NCI-H1694 treated with DMSO at 0.1 percent for 48 hours (cell line): ENCODE results near the gene SEC16A.

Experiments
- DNase-seq: peaks from one replicate; lab custom pipeline; 2025; lab: John Stamatoyannopoulos, UW

Gene SEC16A

DNA sequence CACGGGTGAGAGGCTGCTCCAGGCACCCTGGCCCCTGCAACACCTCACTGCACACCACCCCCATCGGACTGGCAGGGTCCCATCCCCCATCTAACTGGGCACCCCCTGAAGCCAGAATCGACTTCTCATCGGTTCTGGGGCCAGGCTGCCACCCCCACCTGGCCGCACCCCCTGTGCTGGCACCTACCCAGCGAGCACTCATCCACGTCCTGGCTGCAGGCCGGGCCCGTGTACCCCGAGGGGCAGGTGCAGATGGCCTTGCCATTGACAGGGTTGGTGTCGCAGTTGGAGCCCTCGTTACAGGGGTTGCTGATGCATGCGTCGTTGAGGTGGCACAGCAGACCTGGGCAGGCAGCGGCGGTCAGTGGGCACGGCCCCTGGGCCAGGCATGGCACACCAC is 35.1 kb upstream of the SEC16A start:
- no peak for DNase-seq

DNA sequence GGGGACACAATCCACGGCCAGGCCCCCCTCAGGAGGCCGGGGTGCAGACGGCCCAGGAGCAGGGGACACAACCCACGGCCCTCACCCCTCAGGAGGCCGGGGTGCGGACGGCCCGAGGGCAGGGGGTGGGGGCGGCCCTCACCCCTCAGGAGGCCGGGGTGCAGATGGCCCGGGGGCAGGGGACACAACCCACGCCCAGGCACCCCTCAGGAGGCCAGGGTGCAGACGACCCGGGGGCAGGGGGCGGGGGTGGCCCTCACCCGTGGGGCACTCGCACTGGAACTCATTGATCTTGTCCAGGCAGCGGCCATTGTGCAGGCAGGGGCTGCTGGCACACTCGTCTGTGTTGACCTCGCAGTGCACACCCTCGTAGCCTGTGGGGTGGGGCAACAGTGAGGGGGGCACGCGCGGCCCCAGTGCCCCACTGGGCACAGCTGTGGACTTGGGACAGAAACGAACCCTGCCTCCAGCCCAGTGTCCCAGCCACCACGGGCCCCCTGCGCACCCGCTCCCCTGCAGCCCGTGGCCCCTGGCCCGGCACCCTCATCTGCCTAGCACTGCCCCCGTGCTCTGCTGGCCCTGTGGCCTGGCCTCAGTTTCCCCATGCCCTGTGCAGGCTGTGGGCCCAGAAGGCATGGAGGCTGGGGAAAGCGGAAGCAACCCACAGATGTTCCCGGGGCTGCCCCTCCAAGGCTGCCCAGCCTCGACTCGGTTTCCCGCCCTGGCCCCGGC is 34.3 kb upstream of the SEC16A start:
- DNase-seq: no peak

DNA sequence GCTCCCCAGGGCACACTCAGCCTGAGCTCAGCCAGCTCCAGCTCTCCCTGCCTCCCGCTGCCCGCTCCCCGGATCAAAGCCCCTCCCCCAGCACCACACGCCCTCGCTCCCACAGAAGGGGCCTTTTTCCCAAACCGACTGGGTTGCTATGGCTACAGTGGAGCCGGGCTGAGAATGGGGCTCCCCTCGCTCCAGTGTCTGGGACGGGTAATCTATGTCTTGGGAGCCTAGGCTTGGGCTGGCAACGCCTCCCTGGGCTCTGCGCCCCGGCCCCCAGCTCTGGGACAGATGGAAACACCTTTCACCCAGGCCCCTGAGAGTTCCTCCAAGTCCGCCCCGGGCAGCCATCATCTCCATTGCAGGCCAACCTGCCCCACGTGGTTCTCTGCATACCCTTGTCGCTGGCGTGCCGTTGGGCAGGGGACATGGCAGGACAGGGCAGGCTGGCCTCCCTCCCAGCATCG is 33.4 kb upstream of the SEC16A start:
- no peak for DNase-seq

DNA sequence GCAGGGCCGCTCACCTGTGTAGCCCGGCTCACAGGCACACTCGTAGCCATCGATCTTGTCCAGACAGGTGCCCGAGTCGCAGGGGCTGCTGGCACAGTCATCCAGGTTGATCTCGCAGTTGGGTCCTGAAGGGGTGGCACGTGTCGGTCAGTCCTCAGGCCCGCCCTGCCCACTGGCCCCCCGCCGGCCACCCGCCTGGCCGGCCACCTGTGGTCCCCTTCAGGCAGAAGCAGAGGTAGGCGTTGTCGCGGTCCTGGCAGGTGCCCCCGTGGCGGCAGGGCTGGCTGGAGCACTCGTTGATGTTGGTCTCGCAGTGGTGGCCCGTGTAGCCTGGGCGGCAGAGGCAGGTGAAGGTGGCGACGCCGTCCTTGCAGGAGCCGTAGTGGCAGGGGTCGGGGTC is 32.4 kb upstream of the SEC16A start:
- DNase-seq: no peak

DNA sequence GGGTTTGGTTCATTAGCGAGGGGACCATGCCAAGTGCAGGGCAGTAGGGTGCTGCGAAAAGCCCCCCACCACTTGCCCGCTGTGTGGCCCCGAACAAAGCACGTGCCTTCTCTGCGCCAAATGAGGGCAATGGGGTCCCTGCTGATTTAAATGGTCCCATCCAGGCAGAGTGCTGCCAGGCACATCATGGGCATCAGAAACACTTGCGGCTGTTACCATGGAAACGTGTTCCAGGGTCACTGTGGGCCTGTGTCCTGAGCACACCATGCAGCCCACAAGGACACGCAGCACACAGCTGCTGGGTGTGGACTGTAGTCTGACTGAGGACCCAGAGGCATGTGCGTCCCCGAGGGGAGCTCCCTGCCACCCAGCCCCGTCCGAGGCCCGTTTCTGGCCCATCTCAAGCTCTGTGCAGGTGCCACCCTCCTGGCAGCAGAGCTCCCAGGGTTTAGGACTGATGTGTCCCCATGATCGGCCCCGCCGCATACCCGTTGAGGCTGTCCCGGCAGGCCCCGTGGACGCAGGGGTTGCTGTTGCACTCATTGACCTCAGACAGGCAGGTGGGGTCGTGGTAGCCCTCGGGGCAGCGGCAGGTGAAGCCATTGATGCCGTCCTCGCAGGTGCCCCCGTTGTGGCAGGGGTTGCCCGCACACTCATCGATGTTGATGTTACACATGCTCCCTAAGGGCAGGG is 31.3 kb upstream of the SEC16A start:
- DNase-seq: no peak

DNA sequence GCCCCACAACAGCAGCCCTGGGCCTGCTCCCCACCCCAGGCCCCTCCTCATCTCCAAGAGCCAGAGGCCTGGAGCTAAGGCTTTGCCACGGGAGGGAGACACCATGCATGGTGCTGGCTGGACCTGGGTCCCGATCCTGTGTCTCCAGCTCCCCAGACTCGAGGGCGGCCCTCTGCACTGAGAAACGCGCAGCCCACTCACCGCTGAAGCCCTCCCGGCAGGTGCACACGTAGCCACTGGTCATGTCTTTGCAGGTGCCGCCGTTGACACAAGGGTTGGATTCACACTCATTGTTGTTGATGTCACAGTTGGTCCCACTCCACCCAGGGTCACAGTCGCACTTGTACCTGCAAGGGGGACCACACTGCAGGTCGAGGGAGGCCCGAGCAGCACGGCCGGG is 30.4 kb upstream of the SEC16A start:
- DNase-seq: no peak

DNA sequence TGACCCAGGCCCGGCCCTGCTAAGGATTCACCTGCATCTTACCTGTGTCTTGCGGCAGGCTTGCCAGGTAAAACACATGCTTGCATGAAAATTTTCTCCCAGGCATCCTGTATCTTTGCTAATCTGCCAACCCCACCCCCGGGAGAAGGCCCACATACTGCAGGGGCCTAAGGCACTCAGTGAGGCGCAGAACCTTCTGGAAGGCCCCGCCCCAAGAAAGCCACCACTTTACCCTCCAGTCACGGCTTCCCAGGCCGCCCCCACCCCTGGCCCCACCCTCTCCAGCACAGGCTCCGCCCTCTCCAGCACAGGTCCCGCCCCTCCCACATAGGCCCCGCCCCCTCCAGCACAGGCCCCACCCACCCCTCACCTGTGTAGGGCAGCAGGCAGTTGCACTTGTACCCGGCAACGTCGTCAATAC is 29.8 kb upstream of the SEC16A start:
- no peak for DNase-seq

DNA sequence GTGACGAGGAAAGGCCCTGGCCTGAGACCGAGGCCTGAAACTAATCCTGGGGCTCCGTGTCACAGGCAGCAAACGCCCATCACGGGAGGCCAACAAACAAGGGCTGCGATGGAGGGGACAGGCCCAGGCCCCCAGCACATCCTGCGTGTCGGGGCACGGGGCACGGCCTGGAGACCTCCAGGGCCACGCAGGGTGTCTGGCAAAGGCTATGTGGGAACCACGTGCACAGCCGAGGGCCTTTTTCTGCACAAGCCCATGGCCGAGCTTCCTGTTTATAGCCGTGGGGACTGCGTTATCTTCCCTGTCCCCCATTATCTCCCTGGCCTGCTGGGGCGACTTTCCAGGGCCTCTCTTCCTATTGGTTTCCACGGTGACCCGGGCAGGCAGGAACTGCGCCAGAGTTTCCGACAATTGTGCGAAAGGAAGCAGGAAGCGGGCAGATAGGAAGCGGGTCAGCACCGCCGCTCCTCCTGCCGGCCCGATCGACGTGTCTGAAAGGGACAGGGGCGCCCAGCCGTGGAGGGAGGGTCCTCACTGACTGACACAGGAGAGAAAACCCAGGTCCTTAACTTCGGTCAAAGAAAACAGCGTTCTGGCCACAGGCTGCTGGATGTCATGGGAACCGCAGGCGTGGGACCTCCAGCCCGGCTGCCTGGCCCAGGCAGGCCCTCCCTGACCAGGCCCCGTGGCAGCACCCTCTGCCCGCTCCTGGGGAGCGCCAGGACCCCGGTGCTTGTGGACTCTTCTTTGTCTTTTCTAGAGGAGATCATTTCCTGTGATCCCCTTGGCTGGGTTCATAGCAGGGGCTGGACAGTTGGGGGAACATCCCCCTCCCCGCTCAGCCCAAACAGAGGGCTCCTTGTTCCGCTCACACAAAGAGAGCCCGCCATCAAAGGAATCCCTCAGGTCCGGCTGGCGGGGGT is 29.1 kb upstream of the SEC16A start:
- no peak for DNase-seq

DNA sequence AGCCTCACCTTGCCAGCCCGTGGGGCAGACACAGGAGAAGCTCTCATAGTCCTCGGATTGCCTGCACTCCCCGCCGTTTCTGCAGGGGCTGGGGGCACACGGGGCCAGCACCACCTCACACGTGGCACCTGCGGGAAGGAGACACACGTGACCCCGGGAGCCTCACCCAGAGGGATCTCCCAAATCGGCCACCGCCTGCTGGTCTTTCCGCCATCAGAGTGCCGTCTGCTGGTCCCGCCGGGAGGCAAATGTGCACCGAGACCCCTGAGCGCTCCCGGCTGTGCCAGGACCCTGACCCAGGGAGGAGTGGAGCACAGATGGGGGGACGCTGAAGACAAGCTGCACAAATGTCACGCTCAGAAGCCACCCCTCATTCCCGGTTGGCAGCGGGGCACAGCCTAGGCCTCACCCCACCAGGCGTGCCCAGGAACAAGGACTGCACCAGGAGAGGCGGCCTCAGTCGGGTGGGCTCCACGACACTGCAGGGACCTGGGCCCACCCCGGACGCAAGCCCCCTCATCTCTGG is 28.4 kb upstream of the SEC16A start:
- DNase-seq: no peak

DNA sequence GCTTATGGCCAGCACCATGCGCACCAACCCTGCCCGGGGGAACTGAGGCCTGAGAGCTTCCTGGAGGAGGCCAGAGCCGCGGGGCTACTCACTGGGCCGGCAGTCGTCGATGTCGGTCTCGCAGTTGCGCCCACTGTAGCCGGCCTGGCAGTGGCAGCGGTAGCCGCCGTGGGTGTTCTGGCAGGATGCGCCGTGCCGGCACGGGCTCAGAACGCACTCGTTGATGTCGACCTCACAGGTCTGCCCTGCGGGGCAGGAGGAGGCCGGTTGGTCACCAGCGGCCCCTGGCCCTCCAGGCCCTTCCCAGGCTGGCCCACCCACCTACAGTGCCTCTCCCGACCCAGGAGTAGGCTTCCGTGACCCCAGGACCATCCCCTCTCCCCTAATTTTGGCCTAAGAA is 27.7 kb upstream of the SEC16A start:
- DNase-seq: no peak

DNA sequence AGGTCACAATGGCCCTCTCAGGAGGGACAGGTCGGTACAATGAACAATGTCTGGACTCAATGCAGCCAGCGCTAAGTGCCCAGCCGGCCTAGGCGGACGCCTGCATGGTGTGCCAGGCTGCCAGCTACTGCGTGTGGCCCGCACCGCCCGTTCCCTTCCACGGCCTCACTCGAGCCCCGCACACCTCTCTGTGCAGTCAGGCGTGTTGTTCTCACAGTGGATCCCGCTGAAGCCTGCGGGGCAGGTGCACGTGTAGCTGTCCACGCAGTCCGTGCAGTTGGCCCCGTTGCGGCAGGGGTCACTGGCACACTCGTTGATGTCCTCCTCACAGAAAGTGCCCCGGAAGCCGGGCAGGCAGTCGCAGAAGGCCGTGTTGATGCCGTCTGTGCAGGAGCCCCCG is 26.7 kb upstream of the SEC16A start:
- no peak for DNase-seq

DNA sequence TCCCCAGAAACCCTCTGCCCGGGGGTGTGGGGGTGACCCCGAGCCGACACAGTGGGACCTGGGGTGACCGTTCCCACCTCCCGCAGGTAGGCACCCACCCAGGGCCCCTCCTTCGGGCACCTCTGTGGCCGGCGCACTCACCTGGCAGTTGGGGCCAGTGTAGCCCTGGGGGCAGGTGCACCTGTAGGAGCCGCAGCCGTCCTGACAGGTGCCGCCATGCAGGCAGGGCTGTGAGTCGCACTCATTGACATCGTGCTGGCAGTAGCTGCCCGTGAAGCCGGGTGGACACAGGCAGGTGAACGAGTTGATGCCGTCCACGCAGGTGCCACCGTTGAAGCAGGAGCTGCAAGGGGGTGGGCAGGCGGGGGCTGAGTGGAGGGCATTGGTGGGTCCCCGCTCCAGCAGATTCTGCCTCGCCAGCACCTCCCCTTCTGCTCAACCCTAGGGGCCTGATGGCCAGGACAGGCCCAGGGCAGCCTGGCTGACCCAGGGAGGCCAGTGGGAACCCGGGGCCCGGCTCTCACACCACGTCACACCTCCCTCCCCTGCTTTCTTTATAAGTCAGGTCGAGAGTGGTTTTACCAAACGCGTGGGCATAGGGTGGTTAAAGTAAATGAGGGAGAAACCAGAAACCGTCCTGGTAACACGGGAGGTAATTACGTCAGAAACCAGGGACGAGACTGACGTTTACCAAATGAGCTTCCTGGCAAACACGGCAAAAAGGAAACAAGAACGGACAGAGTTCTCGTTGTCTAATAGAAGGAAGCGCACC is 26.1 kb upstream of the SEC16A start:
- DNase-seq: no peak

DNA sequence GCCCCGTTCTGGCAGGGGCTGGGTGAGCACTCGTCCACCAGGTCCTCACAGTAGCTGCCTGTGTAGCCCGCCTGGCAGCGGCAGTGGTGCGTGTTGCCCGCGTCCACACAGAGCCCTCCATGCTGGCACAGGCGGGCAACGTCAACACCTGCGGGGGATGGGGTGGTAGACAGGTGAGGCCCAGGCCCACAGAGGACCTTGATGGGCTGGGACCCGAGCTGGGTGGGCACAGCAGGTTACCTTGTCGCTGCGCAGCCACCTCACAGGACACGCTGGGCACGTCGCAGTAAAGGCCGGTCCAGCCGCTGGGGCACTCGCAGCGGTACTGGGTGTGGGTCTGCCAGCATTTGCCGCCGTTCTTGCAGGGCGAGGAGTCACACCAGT is 25.1 kb upstream of the SEC16A start:
- no peak for DNase-seq

DNA sequence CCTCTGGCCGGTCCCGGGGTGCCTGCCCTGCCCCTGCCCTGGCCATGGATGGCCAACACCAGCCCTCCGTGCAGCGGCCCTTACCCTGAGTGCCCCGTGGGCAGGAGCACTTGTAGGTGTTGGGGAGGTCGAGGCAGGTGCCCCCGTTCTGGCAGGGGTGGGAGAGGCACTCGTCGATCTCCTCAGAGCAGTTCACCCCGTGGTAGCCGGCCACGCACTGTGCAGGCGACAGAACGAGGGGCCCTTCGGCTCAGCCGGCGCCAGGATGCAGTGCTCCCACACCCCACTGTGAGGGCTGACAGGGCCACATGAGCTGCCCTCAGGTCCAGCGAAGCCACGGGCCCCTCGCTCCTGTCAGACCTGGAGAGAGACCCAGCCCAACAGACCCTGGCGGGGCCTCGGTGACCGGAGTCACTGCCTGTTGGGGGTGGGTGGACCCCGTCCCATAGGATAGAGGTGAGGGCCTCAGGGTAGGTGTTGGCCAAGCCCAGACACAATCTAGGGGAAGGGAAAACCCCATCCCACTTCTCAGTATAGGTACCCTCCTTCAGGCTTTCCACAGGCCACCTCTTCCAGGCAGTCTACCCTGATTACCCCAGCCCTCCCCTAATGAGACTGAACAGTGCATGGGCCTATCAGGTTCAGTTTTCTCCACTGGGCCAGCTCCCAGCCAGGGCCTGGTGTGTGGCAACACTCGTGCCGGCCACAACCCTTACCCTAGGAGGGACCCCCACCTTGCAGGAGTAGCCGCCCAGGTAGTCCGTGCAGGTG is 24.6 kb upstream of the SEC16A start:
- DNase-seq: no peak

DNA sequence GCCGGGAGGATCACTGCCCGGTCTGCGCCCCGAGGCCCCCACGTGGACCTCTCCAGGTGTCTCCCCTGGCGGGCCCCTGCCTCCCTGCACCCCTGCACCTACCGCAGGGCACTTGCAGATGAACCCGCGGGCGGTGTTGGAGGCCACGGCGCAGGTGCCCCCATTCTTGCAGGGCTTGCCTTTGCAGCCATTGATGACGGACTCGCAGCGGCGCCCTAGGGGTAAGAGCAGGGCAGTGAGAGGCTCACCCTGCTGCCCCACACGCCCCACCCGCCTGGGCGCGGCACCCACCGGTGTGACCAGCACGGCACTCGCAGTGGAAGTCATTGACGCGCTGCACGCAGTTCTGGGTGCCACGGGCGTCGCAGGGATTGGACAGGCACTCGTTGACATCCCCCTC is 23.6 kb upstream of the SEC16A start:
- no peak for DNase-seq

DNA sequence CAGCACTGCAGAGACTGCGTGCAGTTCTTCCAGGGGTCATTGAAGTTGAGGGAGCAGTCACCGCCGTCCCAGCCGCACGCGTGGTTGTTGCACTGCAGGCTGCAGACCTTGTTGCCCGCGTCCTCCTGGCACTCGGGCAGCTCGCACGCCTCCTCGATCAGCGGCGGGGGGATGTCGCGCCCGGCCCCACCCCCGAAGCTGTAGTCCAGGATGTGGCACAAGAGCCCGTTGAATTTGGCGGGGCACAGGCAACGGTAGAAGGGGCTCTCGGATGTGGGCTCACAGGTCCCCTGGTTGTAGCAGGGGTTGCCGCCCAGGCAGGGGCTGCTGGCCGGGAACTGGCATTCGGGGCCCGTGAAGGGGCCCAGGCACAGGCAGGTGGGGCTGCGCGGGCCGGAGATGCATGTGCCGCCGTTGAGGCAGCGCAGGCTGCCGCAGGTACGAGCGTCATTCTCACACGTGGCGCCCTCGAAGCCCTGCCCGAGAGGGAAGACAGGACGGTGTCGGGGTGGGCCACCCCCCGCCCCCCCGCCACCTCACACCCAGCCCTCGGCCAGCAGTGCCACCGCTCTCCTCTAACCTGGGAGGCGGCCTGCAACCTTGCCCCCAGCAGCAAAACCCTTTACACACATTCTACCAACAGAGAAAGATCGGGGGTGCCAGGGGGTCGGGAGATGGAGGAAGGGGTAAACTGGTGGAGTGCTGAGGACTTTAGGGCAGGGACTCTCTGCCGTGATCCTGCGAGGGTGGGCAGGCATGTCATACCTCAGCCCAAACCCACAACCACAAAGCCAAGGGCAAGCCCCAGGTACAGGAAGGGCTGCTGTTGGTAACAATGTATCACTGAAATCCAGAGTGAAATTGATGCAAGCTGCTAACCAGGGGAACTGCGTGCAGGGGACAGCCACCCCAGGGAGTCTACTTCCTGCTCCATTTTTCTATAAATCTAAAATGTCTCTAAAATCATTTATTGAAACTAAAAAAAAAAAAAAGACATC is 22.9 kb upstream of the SEC16A start:
- DNase-seq: no peak

DNA sequence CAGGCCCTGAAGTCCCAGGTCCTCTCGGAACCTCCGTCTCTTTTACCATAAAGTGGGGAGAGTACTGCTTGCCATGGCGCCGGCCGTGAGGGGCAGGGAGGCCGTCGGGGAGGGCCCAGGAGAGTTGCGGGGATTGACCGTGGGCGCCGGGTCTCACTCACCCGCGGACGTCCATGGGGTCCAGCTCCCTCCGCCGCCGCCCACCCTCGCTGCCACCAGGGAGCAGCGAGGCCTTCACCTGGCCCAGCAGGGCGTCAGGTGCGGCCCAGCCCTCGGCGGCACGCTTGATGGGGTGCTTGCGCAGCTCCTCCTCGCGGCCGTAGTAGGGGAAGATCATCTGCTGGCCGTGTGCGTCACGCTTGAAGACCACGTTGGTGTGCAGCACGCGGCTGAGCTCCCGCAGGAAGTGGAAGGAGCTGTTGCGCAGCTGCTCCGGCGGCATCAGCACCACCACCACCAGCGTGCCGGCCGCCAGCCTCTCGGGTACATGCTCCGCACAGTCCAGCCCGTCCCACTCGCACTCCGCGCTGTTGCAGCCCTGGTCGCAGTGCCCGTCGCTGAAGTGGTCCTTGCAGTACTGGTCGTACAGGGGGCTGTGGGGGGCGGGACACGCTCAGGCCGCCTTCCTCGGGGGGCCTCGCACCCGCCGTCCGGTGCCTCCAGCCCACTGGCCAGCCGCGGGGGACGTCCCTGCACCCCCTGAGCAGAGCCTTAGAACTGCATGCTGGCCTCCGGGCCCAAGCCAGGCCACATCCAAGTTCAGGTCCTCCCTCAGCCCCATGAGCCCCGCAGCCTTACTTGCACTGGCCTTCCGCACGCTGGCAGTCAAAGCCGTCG is 21.9 kb upstream of the SEC16A start:
- no peak for DNase-seq

DNA sequence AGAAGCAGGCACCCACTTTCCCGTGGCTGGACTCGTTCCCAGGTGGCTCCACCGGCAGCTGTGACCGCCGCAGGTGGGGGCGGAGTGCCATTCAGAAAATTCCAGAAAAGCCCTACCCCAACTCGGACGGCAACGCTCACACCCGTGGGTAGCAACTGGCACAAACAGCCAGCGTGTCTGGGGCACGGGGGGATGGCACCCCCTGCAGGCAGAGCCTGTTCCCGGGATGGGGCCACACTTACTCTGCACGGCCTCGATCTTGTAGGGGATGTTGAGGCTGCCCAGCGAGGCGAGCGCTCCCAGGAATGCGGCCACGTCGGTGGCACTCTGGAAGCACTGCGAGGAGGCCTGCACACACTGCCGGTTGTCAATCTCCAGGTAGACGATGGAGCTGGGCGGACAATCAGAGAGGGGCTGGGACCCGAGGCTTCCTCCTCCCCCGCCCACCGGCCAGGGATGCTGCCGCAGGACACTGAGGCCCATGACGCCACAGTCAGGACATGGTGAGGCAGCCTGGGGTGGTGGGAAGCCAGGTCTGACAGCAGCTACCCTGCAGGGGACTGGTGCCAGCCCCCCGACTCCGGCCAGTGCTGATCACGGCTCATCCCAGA is 20.2 kb upstream of the SEC16A start:
- no peak for DNase-seq
